GM21529 (cell line): ENCODE results near the gene ALG2.

Source experiments
- ATAC-seq: cut with Tn5 transposase; IDR thresholded peaks from one replicate; pipeline ENCODE4 v1.9.1; 2021; ENCODE audit not compliant: unreplicated experiment

The ALG2 gene

GRCh38 chr9:99221621-99222415 is at the start of gene ALG2, which contains the start of gene SEC61B:
ALG2 (minus strand) TSS chr9:99221942; CDS start chr9:99221894, 48 bp downstream.
SEC61B (plus strand) TSS chr9:99222282; CDS start chr9:99222364, 82 bp downstream.
- ATAC-seq = peak; percentile 89

GRCh38 chr9:99270491-99270890 is 48.7 kb upstream of the ALG2 start:
- no peak for ATAC-seq

GRCh38 chr9:99269416-99269815 is 47.7 kb upstream of the ALG2 start:
- no peak for ATAC-seq

GRCh38 chr9:99266255-99267023 is 44.7 kb upstream of the ALG2 start:
- ATAC-seq = peak; percentile 51

- no peak for ATAC-seq
Measured at GRCh38 chr9:99265691-99266090, 43.9 kb upstream of the ALG2 start.

GRCh38 chr9:99264070-99264680 is 42.4 kb upstream of the ALG2 start:
- ATAC-seq = no peak

GRCh38 chr9:99262949-99263418 is 41.2 kb upstream of the ALG2 start:
- ATAC-seq = peak; percentile 62

- no peak for ATAC-seq
Measured at GRCh38 chr9:99261923-99262322, 40.2 kb upstream of the ALG2 start.

GRCh38 chr9:99259231-99259918 is 37.6 kb upstream of the ALG2 start:
- peak; percentile 36 for ATAC-seq

GRCh38 chr9:99257723-99258389 is 36.1 kb upstream of the ALG2 start:
- ATAC-seq = no peak

GRCh38 chr9:99255651-99256050 is 33.9 kb upstream of the ALG2 start:
- ATAC-seq = no peak

- ATAC-seq = peak; percentile 90
Measured at GRCh38 chr9:99253772-99254431, 32.2 kb upstream of the ALG2 start.

GRCh38 chr9:99253134-99253533 is 31.4 kb upstream of the ALG2 start:
- ATAC-seq = peak; percentile 27

- ATAC-seq = no peak
Measured at GRCh38 chr9:99251157-99251556, 29.4 kb upstream of the ALG2 start.

GRCh38 chr9:99249619-99250018 is 27.9 kb upstream of the ALG2 start:
- no peak for ATAC-seq

- peak; percentile 98 for ATAC-seq
Measured at GRCh38 chr9:99244344-99245260, 22.9 kb upstream of the ALG2 start.

GRCh38 chr9:99241106-99241505 is 19.4 kb upstream of the ALG2 start:
- ATAC-seq = no peak

GRCh38 chr9:99239341-99240060 is 17.8 kb upstream of the ALG2 start:
- no peak for ATAC-seq
